Measurements from ENCODE around the gene HLCS. TPM values are rescaled to one million over a fixed set of nuclear protein-coding genes. Genes with fewer than 3 reads are reported as not detected.

The HLCS gene
- total RNA-seq, 1 donor from 2014 or later = 18.8 TPM

GRCh38 chr21:36716836-36717235, 249.6 kb downstream of the HLCS start:
- Histone ChIP-seq H3K27me3 (ENCODE audit: control insufficient read depth in 3 of 3, insufficient read depth in 3 of 3, low read length in 3 of 3) (peaks cover 34 to 50% (median 40%) of the 10 kb centered on the region in 3 donors), H3K27ac (ENCODE audit: low read depth, low read length) (no peak overlapping the region), H3K4me3 (ENCODE audit: low read length in 3 of 3) (no peak overlapping the region), H3K9ac (ENCODE audit: low read depth in 1 of 3, low read length in 3 of 3) (no peak overlapping the region), H3K9me3 (ENCODE audit: control insufficient read depth in 3 of 3, low read length in 3 of 3) (no peaks in the 10 kb centered on the region), H3K4me1 (ENCODE audit: control insufficient read depth in 3 of 3, insufficient read depth in 3 of 3, low read length in 3 of 3) (no peaks in the 10 kb centered on the region), H3K36me3 (ENCODE audit: control insufficient read depth in 3 of 3, insufficient read depth in 3 of 3, low read length in 3 of 3) (no peaks in the 10 kb centered on the region)

- Histone ChIP-seq H3K9ac (ENCODE audit: low read depth in 1 of 3, low read length in 3 of 3) (no peak overlapping the region), H3K4me1 (ENCODE audit: control insufficient read depth in 3 of 3, insufficient read depth in 3 of 3, low read length in 3 of 3) (no peaks in the 10 kb centered on the region), H3K36me3 (ENCODE audit: control insufficient read depth in 3 of 3, insufficient read depth in 3 of 3, low read length in 3 of 3) (no peaks in the 10 kb centered on the region), H3K27me3 (ENCODE audit: control insufficient read depth in 3 of 3, insufficient read depth in 3 of 3, low read length in 3 of 3) (peaks cover 39 to 54% (median 41%) of the 10 kb centered on the region in 3 donors), H3K4me3 (ENCODE audit: low read length in 3 of 3) (no peak overlapping the region), H3K27ac (ENCODE audit: low read depth, low read length) (no peak overlapping the region), H3K9me3 (ENCODE audit: control insufficient read depth in 3 of 3, low read length in 3 of 3) (no peaks in the 10 kb centered on the region)
Measured at GRCh38 chr21:36716387-36716786, 250.1 kb downstream of the HLCS start.

- Histone ChIP-seq H3K36me3 (ENCODE audit: control insufficient read depth in 3 of 3, insufficient read depth in 3 of 3, low read length in 3 of 3) (no peaks in the 10 kb centered on the region), H3K27me3 (ENCODE audit: control insufficient read depth in 3 of 3, insufficient read depth in 3 of 3, low read length in 3 of 3) (peaks cover 51 to 74% (median 53%) of the 10 kb centered on the region in 3 donors), H3K9me3 (ENCODE audit: control insufficient read depth in 3 of 3, low read length in 3 of 3) (no peaks in the 10 kb centered on the region), H3K4me3 (ENCODE audit: low read length in 3 of 3) (no peak overlapping the region), H3K27ac (ENCODE audit: low read depth, low read length) (no peak overlapping the region), H3K4me1 (ENCODE audit: control insufficient read depth in 3 of 3, insufficient read depth in 3 of 3, low read length in 3 of 3) (peaks cover 0 to 3% (median under 1%) of the 10 kb centered on the region in 3 donors), H3K9ac (ENCODE audit: low read depth in 1 of 3, low read length in 3 of 3) (no peak overlapping the region)
Measured at GRCh38 chr21:36713746-36714145, 252.7 kb downstream of the HLCS start.

- H3K27me3 ChIP-seq (ENCODE audit: control insufficient read depth in 3 of 3, insufficient read depth in 3 of 3, low read length in 3 of 3) = peaks cover 74 to 88% (median 77%) of the 10 kb centered on the region in 3 donors
- H3K4me1 ChIP-seq (ENCODE audit: control insufficient read depth in 3 of 3, insufficient read depth in 3 of 3, low read length in 3 of 3) = peaks cover 5 to 15% (median 15%) of the 10 kb centered on the region in 3 donors
- no peak overlapping the region for H3K9ac ChIP-seq (ENCODE audit: low read depth in 1 of 3, low read length in 3 of 3)
- H3K36me3 ChIP-seq (ENCODE audit: control insufficient read depth in 3 of 3, insufficient read depth in 3 of 3, low read length in 3 of 3) = no peaks in the 10 kb centered on the region
- H3K4me3 ChIP-seq (ENCODE audit: low read length in 3 of 3) = no peak overlapping the region
- H3K27ac ChIP-seq (ENCODE audit: low read depth, low read length) = no peak overlapping the region
- H3K9me3 ChIP-seq (ENCODE audit: control insufficient read depth in 3 of 3, low read length in 3 of 3) = no peaks in the 10 kb centered on the region
Measured at GRCh38 chr21:36710729-36711048, 255.8 kb downstream of the HLCS start.

DNA sequence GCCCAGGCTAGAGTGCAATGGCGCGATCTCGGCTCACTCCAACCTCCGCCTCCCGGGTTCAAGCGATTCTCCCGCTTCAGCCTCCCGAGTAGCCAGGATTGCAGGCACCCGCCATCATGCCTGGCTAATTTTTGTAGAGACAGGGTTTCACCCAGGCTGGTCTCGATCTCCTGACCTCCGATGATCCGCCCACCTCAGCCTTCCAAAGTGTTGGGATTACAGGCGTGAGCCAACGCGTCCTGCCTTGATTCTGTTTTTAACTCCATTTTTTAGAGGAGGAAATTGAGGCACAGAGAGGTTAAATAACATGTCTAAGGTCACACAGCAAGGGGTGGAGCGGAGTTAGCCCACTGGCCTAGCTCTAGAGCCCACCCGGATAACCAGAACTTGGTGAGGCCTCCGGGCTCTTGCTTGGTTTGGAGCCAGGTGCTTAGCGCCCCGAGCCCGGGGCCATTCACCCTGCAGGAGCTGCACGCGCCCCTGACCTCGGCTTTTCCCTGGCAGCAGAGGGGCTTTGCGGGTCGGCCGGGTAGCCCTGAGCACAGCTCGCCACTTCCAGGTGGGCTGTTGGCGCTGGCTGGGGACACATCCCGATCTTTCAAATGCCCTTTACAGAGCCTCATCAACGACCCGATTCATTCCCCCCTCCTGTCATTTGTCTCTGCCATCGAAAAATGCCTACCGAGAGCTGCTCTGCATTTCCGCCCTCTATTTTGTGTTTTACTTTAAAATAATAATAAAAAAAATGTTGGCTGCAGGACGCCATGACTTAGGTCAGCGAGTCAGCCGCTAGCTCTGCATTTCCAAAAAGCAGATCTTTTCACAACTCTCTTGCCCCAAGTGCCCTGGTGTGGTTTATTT, 256.4 kb downstream of the HLCS start:
- Histone ChIP-seq H3K4me1 (ENCODE audit: control insufficient read depth in 3 of 3, insufficient read depth in 3 of 3, low read length in 3 of 3) (peaks cover 5 to 16% (median 15%) of the 10 kb centered on the region in 3 donors), H3K27ac (ENCODE audit: low read depth, low read length) (no peak overlapping the region), H3K27me3 (ENCODE audit: control insufficient read depth in 3 of 3, insufficient read depth in 3 of 3, low read length in 3 of 3) (peaks cover 80 to 92% (median 83%) of the 10 kb centered on the region in 3 donors), H3K9me3 (ENCODE audit: control insufficient read depth in 3 of 3, low read length in 3 of 3) (no peaks in the 10 kb centered on the region), H3K36me3 (ENCODE audit: control insufficient read depth in 3 of 3, insufficient read depth in 3 of 3, low read length in 3 of 3) (no peaks in the 10 kb centered on the region), H3K4me3 (ENCODE audit: low read length in 3 of 3) (no peak overlapping the region), H3K9ac (ENCODE audit: low read depth in 1 of 3, low read length in 3 of 3) (no peak overlapping the region)

DNA sequence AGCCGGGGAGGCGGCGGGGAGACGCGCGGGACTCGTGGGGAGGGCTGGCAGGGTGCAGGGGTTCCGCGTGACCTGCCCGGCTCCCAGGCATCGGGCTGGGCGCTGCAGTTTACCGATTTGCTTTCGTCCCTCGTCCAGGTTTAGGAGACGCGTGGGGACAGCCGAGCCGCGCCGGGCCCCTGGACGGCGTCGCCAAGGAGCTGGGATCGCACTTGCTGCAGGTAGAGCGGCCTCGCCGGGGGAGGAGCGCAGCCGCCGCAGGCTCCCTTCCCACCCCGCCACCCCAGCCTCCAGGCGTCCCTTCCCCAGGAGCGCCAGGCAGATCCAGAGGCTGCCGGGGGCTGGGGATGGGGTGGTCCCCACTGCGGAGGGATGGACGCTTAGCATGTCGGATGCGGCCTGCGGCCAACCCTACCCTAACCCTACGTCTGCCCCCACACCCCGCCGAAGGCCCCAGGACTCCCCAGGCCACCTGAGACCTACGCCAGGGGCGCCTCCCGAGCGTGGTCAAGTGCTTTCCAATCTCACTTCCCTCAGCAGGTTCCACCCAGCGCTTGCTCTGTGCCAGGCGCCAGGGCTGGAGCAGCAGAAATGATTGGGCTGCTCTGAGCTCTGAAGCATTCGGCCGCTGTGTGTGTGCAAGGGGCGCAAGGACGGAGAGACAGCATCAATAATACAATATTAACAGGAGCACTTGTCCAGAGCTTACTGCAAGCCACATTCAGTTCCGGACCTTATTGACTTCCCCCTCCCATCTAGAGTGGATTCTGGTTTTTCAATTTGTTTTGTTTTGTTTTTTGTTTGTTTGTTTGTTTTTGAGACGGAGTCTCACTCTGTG, 257.2 kb downstream of the HLCS start:
- no peak overlapping the region for H3K4me3 ChIP-seq (ENCODE audit: low read length in 3 of 3)
- H3K27ac ChIP-seq (ENCODE audit: low read depth, low read length) = no peak overlapping the region
- H3K36me3 ChIP-seq (ENCODE audit: control insufficient read depth in 3 of 3, insufficient read depth in 3 of 3, low read length in 3 of 3) = no peaks in the 10 kb centered on the region
- peaks cover 88 to 93% (median 91%) of the 10 kb centered on the region in 3 donors for H3K27me3 ChIP-seq (ENCODE audit: control insufficient read depth in 3 of 3, insufficient read depth in 3 of 3, low read length in 3 of 3)
- no peaks in the 10 kb centered on the region for H3K9me3 ChIP-seq (ENCODE audit: control insufficient read depth in 3 of 3, low read length in 3 of 3)
- no peak overlapping the region for H3K9ac ChIP-seq (ENCODE audit: low read depth in 1 of 3, low read length in 3 of 3)
- peaks cover 5 to 23% (median 23%) of the 10 kb centered on the region in 3 donors for H3K4me1 ChIP-seq (ENCODE audit: control insufficient read depth in 3 of 3, insufficient read depth in 3 of 3, low read length in 3 of 3)

DNA sequence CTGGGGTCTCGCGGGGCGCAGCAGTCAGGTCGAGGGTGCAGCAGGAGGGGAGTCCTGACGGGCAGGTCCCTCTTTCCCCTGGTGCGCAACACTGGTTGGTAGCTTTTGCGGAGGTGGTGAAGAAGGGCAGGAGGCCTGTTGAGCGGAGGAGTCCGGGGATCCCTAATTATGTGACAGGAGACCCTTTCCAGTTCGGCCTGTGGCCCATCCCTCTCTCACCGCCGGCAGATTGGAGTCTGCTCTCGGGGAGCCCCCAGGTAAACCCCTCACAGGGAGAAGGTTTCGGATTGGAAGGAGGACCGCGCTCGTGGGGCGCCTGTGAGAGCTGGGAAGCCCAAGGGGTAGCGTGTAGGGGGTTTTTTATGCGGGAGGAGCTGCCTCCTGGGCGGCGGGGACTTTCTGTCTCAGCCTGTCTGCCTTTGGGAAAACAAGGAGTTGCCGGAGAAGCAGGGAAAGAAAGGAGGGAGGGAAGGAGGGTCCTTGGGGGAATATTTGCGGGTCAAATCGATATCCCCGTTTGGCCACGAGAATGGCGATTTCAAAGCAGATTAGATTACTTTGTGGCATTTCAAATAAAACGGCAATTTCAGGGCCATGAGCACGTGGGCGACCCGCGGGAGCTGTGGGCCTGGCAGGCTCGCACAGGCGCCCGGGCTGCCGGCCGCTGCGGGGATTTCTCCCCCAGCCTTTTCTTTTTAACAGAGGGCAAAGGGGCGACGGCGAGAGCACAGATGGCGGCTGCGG, 258.0 kb downstream of the HLCS start:
- H3K9me3 ChIP-seq (ENCODE audit: control insufficient read depth in 3 of 3, low read length in 3 of 3) = no peaks in the 10 kb centered on the region
- H3K9ac ChIP-seq (ENCODE audit: low read depth in 1 of 3, low read length in 3 of 3) = no peak overlapping the region
- peaks cover 92 to 96% (median 93%) of the 10 kb centered on the region in 3 donors for H3K27me3 ChIP-seq (ENCODE audit: control insufficient read depth in 3 of 3, insufficient read depth in 3 of 3, low read length in 3 of 3)
- peak overlapping the region in 2 of 3 donors; percentile 13 to 45 for H3K4me3 ChIP-seq (ENCODE audit: low read length in 3 of 3)
- H3K4me1 ChIP-seq (ENCODE audit: control insufficient read depth in 3 of 3, insufficient read depth in 3 of 3, low read length in 3 of 3) = peaks cover 5 to 23% (median 23%) of the 10 kb centered on the region in 3 donors
- H3K27ac ChIP-seq (ENCODE audit: low read depth, low read length) = no peak overlapping the region
- H3K36me3 ChIP-seq (ENCODE audit: control insufficient read depth in 3 of 3, insufficient read depth in 3 of 3, low read length in 3 of 3) = no peaks in the 10 kb centered on the region

GRCh38 chr21:36707763-36708285, 258.6 kb downstream of the HLCS start:
- H3K27ac ChIP-seq (ENCODE audit: low read depth, low read length) = no peak overlapping the region
- peaks cover 5 to 23% (median 23%) of the 10 kb centered on the region in 3 donors for H3K4me1 ChIP-seq (ENCODE audit: control insufficient read depth in 3 of 3, insufficient read depth in 3 of 3, low read length in 3 of 3)
- no peaks in the 10 kb centered on the region for H3K9me3 ChIP-seq (ENCODE audit: control insufficient read depth in 3 of 3, low read length in 3 of 3)
- H3K36me3 ChIP-seq (ENCODE audit: control insufficient read depth in 3 of 3, insufficient read depth in 3 of 3, low read length in 3 of 3) = no peaks in the 10 kb centered on the region
- peaks cover 97 to 99% (median 98%) of the 10 kb centered on the region in 3 donors for H3K27me3 ChIP-seq (ENCODE audit: control insufficient read depth in 3 of 3, insufficient read depth in 3 of 3, low read length in 3 of 3)
- peak overlapping the region in 1 of 3 donors; percentile 45 for H3K4me3 ChIP-seq (ENCODE audit: low read length in 3 of 3)
- no peak overlapping the region for H3K9ac ChIP-seq (ENCODE audit: low read depth in 1 of 3, low read length in 3 of 3)

DNA sequence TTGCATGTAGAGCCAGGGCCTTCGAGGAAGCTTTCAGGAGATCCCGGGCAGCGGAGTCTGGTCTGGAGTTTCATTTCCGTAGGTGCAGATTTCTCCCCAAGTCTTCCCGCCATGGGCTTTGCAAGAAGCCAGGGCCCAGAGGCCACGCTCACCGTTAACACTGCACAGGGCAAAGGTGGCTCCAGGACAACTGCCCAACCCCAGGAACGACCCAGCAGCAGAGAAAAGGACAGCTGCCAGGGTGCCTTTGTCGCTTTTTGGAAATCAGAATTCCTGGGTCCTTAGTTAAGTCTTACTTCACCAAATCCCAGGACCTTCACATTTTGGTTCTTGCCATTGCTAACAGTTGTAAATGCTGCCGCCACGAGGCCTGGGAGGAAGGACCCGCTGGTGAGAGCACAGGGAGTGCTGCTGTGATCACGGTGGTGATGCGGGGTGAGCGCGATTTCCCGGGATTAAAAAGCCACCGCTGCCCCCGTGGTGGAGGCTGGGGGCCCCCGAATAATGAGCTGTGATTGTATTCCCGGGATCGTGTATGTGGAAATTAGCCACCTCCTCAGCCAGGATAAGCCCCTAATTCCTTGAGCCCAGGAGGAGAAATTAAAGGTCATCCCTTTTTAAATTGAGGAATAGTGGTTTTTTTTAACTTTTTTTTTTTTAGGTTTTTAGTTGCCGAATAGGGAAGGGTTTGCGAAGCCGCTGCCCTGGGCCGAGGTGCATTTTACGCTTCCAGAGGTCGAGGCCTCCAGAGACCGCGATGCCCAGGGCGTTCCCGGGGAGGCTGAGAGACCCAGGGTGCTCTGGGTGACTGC, 259.3 kb downstream of the HLCS start:
- Histone ChIP-seq H3K27ac (ENCODE audit: low read depth, low read length) (no peak overlapping the region), H3K9me3 (ENCODE audit: control insufficient read depth in 3 of 3, low read length in 3 of 3) (no peaks in the 10 kb centered on the region), H3K27me3 (ENCODE audit: control insufficient read depth in 3 of 3, insufficient read depth in 3 of 3, low read length in 3 of 3) (peaks cover 97 to 98% (median 98%) of the 10 kb centered on the region in 3 donors), H3K36me3 (ENCODE audit: control insufficient read depth in 3 of 3, insufficient read depth in 3 of 3, low read length in 3 of 3) (no peaks in the 10 kb centered on the region), H3K4me3 (ENCODE audit: low read length in 3 of 3) (no peak overlapping the region), H3K4me1 (ENCODE audit: control insufficient read depth in 3 of 3, insufficient read depth in 3 of 3, low read length in 3 of 3) (peaks cover 5 to 23% (median 23%) of the 10 kb centered on the region in 3 donors), H3K9ac (ENCODE audit: low read depth in 1 of 3, low read length in 3 of 3) (no peak overlapping the region)

All from skeletal muscle tissue (tissue), 4 donors.